LNCAP (cell line): Measurements from ENCODE around the gene CUX1.

ENCODE experiments used
- TF ChIP-seq, protein P1 (sequence below): fragments of 450-650 bp; IDR thresholded peaks from 2 replicates; pipeline ENCODE4 v1.5.1; 2017; ENCODE audit warnings: mild to moderate bottlenecking

The CUX1 gene

DNA sequence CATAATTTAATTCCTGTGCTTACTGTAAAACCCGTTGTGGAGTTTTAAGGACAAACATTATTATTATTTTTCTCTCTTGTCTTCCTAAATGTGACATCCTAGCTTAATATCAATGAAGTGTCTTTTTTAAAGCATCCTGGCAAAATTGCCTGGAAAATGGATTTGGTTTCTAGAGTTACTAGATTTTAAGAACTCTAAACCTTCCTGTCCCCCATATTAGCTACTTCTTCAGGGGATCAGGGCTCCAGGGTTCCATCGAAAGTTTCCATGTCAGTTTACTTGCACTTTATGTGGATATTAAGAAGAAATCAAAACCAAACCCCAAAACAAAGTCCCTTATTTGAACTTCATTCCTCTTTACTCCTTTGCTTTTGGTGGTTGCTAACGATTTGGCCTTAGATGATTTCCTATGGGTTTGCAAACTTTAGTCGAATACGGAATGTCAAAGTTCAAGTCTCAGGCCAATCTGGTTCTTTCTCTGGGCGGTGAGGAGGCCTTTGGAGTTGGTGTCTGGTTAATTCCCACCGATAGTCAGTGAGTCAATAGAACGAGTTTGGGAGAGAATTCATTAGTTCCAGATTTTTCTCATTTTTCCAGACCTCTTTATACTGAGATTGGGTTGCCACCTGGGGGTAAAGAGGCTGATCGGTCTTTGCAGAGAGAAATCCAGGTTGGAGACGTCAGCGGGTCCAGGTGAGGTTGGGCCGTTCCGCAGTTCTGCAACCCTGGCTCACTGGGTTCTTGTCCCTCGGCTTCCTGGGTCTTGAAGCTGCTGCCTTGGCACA is 1.1 kb downstream of the CUX1 start:
- TF ChIP-seq, protein P1, sequence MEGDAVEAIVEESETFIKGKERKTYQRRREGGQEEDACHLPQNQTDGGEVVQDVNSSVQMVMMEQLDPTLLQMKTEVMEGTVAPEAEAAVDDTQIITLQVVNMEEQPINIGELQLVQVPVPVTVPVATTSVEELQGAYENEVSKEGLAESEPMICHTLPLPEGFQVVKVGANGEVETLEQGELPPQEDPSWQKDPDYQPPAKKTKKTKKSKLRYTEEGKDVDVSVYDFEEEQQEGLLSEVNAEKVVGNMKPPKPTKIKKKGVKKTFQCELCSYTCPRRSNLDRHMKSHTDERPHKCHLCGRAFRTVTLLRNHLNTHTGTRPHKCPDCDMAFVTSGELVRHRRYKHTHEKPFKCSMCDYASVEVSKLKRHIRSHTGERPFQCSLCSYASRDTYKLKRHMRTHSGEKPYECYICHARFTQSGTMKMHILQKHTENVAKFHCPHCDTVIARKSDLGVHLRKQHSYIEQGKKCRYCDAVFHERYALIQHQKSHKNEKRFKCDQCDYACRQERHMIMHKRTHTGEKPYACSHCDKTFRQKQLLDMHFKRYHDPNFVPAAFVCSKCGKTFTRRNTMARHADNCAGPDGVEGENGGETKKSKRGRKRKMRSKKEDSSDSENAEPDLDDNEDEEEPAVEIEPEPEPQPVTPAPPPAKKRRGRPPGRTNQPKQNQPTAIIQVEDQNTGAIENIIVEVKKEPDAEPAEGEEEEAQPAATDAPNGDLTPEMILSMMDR, result no peak

DNA sequence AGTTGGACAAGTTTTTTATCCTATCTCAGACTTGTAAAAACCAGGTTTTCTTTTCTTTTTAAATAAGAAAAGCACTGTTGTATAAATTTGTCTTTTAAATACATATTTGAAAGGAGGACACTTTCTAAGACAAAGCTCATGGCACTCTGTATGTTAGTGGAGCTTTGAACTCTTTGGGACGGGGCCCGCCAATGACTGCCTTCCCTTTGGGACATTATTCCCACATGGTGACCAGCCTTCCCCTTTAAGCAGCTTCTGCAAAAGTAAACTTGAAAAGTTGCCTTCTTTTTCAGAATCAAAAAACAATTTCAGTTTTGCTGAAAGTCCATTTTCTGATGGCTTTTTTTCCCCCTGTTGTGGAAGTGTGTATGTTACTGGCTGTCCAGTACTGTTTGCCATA is 1.8 kb downstream of the CUX1 start:
- TF ChIP-seq, protein P1, result no peak

DNA sequence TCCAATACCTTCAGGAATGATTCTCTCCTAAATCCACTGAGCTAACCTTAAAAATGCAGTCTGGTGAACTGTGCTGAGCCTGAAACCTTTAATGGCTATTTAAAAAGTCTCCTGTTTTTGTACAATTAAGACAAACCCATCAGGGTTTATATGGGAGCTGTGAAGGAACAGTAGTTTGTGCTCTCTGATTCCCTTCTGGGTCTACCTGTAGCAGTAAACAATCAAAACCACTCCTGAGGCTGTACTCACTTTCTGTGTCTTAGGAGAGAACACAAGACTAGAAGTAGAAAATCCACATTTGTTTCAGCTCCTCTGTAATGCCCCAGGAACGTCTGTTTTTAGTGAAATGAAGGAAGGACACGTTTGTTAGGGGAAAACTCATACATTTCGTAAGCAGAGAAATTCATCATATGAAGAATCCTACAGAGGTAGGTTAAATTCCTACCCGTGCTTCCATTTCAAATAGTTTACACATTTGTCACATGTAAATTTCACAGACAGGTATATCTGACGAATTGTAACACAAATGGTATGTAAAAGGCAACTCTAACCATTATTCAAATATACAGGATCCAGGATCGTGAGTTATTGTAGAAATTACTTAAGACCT is 2.6 kb downstream of the CUX1 start:
- TF ChIP-seq, protein P1, result no peak

DNA sequence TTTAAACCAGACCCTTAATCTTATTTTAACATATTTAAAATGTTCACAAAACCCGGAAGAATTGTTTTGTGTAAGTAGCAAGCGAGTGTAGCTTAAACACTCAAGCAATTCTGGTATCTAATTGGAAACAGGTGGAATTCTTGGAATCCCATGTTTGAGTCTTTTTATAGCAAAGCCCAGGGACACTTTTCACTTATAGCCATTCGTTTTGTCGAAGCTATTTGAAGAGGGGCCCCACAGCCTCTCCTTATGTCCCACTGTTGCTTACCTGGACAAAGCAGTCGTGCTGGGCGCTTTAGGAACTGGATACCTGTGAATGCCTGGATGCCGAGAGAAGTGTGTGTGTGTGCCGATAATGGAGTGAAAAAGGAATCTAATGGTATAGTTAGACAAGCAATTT is 3.3 kb downstream of the CUX1 start:
- TF ChIP-seq, protein P1, result no peak

DNA sequence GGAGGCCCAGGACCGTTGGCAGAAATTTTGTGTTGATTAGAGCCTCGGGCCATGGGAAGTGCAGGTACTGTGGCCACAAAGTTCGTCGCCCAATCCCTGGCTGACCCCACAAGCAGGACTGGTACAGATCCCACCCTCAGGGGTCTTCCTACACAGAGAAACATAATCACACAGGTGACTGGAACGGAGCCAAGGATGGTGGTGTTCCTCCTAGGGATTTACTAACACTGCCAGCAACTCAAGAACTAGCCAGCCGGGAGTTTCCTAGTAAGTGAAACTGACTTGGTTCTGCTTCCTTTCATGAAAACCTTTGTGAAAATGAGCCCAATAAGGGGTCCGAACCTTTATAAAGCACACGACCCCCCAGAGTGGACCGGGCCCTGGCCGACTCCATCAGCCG is 5.7 kb downstream of the CUX1 start:
- TF ChIP-seq, protein P1, result no peak

DNA sequence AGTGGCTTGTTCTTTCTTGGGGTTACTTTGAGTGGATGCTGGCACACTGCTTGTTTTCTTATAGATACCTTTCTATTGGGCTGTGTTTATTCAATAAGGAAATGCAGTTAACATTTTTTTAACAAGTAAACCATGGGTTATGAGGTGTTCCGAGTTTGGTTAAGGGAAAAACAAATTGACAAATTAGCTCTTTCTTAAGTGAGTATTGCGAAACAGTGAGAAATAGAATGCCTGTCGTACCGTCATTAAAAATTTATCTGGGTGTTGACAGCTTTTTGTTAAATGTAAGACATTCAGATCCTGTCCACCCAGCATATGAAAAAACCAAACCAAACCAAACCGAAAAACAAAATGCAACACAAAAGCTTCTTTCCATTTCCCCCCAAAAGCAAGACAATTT is 6.2 kb downstream of the CUX1 start:
- TF ChIP-seq, protein P1, result no peak

DNA sequence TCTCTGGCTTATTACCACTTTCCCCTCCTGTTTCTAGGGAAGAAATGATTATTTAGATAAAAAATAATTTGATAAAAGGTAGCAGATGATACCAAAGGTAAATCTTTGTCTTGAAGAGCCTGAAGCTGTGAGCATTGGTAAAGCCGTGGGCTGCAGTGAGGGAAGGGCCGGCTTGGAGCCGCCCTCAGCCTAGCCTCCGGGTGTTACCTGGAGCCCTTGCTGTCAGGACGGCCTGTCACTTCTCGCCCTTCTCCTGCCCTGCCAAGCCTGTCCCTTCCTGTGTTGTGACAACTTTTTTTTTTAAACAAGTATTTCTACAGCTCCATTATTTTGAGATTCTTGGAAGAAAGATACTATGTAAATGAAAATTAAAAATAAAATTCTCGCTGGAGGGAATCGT is 7.0 kb downstream of the CUX1 start:
- TF ChIP-seq, protein P1, result no peak
